ENCODE data around the gene SMYD3.

DNA sequence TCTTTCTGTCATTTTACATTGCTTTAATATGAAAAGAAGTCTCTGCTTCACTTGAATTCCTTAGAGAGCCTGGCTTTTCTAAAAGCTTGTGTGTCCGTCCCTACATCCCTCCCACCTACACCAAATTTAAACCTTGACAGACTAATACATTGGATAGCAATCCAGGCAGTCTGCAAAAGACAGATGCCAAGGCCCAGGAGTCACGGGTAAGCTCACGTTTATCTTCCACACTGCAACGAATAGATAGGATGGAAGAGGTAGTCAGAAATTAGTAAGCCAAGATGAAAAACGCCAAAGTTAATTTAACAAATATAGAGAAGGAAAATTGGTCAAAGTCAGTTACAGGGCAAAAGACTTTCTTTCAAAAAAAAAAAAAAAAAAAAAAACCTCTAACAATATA is 338.1 kb downstream of the SMYD3 start:
- no peak for TF ChIP-seq POLR2A (IDR thresholded peaks at IDR 0.05)
- TF ChIP-seq, protein P1, sequence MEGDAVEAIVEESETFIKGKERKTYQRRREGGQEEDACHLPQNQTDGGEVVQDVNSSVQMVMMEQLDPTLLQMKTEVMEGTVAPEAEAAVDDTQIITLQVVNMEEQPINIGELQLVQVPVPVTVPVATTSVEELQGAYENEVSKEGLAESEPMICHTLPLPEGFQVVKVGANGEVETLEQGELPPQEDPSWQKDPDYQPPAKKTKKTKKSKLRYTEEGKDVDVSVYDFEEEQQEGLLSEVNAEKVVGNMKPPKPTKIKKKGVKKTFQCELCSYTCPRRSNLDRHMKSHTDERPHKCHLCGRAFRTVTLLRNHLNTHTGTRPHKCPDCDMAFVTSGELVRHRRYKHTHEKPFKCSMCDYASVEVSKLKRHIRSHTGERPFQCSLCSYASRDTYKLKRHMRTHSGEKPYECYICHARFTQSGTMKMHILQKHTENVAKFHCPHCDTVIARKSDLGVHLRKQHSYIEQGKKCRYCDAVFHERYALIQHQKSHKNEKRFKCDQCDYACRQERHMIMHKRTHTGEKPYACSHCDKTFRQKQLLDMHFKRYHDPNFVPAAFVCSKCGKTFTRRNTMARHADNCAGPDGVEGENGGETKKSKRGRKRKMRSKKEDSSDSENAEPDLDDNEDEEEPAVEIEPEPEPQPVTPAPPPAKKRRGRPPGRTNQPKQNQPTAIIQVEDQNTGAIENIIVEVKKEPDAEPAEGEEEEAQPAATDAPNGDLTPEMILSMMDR (IDR thresholded peaks at IDR 0.05), result no peak
